ENCODE results near the gene RGPD3.

RGPD3 gene

DNA sequence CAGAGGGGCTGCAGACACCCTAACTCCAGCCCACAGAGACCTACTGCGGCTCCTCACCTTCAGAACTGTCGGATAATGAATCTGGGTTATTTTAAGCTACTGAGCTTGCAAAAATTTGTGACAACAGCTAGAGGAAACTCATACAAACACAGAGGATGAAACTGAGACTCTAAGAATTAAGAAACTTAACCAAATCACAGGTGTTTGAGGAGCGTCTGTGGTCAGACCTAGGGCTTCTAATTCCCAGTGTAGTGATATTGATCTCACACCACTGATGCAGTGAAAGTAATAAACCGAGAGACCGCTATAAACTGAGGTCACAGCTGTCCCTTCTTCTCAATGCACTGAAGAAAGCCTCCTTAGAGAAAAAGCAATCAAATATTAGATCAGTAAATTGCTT lies 110.1 kb downstream of the RGPD3 start:
- TF ChIP-seq ZBTB7A (IDR thresholded peaks at IDR 0.05; ENCODE audit: low read depth) (no peak), TEAD4 (IDR thresholded peaks at IDR 0.05) (no peak), RAD21 (IDR thresholded peaks at IDR 0.05; ENCODE audit: low read depth) (no peak), TAF1 (IDR thresholded peaks at IDR 0.05; ENCODE audit: low read depth) (no peak), TCF12 (IDR thresholded peaks at IDR 0.05; ENCODE audit: low read depth) (no peak), EGR1 (IDR thresholded peaks at IDR 0.05) (no peak), CEBPB (IDR thresholded peaks at IDR 0.05) (no peak), EP300 (IDR thresholded peaks at IDR 0.05; ENCODE audit: borderline replicate concordance) (no peak), CREB1 (IDR thresholded peaks at IDR 0.05; ENCODE audit: low read depth) (no peak), FOXM1 (IDR thresholded peaks at IDR 0.05; ENCODE audit: borderline replicate concordance, low read depth) (no peak), YY1 (IDR thresholded peaks at IDR 0.05; ENCODE audit: low read depth) (no peak)
- TF ChIP-seq, protein P1, sequence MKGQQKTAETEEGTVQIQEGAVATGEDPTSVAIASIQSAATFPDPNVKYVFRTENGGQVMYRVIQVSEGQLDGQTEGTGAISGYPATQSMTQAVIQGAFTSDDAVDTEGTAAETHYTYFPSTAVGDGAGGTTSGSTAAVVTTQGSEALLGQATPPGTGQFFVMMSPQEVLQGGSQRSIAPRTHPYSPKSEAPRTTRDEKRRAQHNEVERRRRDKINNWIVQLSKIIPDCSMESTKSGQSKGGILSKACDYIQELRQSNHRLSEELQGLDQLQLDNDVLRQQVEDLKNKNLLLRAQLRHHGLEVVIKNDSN (IDR thresholded peaks at IDR 0.05), result no peak
- TF ChIP-seq, protein P2, sequence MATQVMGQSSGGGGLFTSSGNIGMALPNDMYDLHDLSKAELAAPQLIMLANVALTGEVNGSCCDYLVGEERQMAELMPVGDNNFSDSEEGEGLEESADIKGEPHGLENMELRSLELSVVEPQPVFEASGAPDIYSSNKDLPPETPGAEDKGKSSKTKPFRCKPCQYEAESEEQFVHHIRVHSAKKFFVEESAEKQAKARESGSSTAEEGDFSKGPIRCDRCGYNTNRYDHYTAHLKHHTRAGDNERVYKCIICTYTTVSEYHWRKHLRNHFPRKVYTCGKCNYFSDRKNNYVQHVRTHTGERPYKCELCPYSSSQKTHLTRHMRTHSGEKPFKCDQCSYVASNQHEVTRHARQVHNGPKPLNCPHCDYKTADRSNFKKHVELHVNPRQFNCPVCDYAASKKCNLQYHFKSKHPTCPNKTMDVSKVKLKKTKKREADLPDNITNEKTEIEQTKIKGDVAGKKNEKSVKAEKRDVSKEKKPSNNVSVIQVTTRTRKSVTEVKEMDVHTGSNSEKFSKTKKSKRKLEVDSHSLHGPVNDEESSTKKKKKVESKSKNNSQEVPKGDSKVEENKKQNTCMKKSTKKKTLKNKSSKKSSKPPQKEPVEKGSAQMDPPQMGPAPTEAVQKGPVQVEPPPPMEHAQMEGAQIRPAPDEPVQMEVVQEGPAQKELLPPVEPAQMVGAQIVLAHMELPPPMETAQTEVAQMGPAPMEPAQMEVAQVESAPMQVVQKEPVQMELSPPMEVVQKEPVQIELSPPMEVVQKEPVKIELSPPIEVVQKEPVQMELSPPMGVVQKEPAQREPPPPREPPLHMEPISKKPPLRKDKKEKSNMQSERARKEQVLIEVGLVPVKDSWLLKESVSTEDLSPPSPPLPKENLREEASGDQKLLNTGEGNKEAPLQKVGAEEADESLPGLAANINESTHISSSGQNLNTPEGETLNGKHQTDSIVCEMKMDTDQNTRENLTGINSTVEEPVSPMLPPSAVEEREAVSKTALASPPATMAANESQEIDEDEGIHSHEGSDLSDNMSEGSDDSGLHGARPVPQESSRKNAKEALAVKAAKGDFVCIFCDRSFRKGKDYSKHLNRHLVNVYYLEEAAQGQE (IDR thresholded peaks at IDR 0.05; ENCODE audit: low read depth), result no peak
- TF ChIP-seq, protein P3, sequence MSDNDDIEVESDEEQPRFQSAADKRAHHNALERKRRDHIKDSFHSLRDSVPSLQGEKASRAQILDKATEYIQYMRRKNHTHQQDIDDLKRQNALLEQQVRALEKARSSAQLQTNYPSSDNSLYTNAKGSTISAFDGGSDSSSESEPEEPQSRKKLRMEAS (IDR thresholded peaks at IDR 0.05), result no peak

DNA sequence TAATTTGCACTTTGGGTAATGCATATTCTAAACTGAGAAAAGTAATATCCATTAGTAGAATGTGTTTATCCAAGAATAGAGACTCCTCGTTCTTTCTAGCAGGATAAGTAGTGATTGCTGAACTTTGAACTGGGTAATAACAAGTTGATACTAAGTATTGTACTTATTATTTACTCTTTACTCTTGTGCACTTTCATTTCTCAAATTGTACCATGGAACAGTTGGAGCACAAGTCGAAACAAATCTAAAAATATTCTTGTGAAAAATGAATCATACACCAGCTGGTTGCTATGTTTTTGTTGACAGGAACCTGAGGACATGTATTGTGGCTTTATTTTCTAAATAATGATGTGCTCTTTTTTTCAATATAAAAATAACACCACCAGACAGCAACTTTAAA lies 111.9 kb downstream of the RGPD3 start:
- TF ChIP-seq YY1 (IDR thresholded peaks at IDR 0.05; ENCODE audit: low read depth) (no peak), EGR1 (IDR thresholded peaks at IDR 0.05) (no peak), EP300 (IDR thresholded peaks at IDR 0.05; ENCODE audit: borderline replicate concordance) (no peak), NFIC (IDR thresholded peaks at IDR 0.05) (no peak), CREB1 (IDR thresholded peaks at IDR 0.05; ENCODE audit: low read depth) (no peak)
- TF ChIP-seq, protein P2 (IDR thresholded peaks at IDR 0.05; ENCODE audit: low read depth), result no peak

DNA sequence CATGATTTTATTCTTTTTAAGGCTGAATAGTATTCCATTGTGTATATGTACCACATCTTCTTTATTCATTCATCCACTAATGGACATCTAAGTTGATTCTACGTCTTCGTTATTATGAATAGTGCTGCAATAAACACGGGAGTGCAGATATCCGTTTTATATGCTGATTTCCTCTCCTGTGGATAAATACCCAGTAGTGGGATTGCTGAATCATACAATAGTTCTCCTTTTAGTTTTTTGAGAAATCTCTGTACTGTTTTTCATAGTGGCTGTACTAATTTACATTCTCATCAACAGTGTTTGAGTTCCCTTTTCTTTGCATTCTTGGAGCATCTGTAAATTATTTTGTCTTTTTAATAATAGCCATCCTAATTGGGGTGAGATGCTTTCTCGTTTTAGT lies 114.5 kb downstream of the RGPD3 start:
- TF ChIP-seq, protein P2 (IDR thresholded peaks at IDR 0.05; ENCODE audit: low read depth), result no peak

DNA sequence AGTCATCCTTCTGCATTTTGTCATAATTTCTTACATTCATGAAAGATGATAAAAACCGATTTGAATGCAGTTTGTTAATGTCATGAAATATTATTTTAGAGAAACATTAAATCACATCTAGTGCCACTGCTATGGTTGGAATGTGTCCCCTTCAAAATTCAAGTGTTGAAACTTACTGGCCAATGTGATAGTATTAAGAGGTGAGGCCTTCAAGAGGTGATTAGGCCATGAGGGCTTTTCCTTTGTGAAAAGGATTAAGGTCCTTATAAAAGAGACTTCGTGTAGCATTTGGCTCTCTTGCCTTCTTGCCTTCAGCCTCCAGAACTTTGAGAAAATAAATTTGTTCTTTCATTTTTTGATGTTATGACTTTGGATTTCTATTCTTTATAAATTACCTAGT lies 117.2 kb downstream of the RGPD3 start:
- TF ChIP-seq YY1 (IDR thresholded peaks at IDR 0.05; ENCODE audit: low read depth), result no peak
- TF ChIP-seq, protein P3 (IDR thresholded peaks at IDR 0.05), result no peak
- no peak for TF ChIP-seq TAF1 (IDR thresholded peaks at IDR 0.05; ENCODE audit: low read depth)
- TF ChIP-seq NFIC (IDR thresholded peaks at IDR 0.05), result no peak
- no peak for TF ChIP-seq RAD21 (IDR thresholded peaks at IDR 0.05; ENCODE audit: low read depth)

DNA sequence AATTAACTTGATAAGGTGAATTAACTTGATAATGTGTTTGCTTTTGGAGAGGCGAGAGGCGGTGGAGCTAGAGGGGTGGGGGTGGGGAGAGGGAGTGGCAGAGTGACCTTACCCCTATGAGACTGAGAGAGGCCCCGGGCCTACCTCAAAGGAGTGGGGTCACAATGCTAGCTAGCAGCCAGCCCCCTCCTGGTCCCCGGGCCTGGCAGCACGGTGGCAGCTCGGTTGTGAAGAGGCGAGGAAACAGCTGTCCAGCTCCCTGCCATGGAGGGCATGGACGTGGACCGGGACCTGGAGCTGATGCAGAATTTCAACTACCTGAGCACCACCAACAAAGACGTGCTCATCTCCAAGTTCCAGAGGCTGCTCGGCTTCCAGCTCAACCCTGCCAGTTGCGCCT lies 123.9 kb downstream of the RGPD3 start:
- TF ChIP-seq NFIC (IDR thresholded peaks at IDR 0.05), result no peak
- TF ChIP-seq, protein P1 (IDR thresholded peaks at IDR 0.05), result no peak
- TF ChIP-seq CEBPB (IDR thresholded peaks at IDR 0.05), result no peak
- no peak for TF ChIP-seq TAF1 (IDR thresholded peaks at IDR 0.05; ENCODE audit: low read depth)
- TF ChIP-seq CREB1 (IDR thresholded peaks at IDR 0.05; ENCODE audit: low read depth), result no peak
- TF ChIP-seq TCF12 (IDR thresholded peaks at IDR 0.05; ENCODE audit: low read depth), result no peak
- TF ChIP-seq FOXM1 (IDR thresholded peaks at IDR 0.05; ENCODE audit: borderline replicate concordance, low read depth), result no peak
- TF ChIP-seq ZBTB7A (IDR thresholded peaks at IDR 0.05; ENCODE audit: low read depth), result no peak
- no peak for TF ChIP-seq TEAD4 (IDR thresholded peaks at IDR 0.05)
- TF ChIP-seq, protein P2 (IDR thresholded peaks at IDR 0.05; ENCODE audit: low read depth), result no peak

Measured in Ishikawa (cell line).